ENCODE results near the gene MAD1L1.

- TF ChIP-seq CTCF (IDR thresholded peaks at IDR 0.05; ENCODE audit: low read depth, low read length, poor library complexity, severe bottlenecking) (no peak), EZH2phosphoT487 (IDR thresholded peaks at IDR 0.05; ENCODE audit: borderline replicate concordance, low read length) (no peak)
These were observed 28.1 kb upstream of the MAD1L1 start for GRCh38 chr7:2260820-2261219.
